Loucy (cell line): ENCODE measurements around the gene AP1M1.
"Not testable (repeated sequence)": the region's sequence is repeated elsewhere in the genome, so short reads cannot be mapped to it uniquely, and the experiment has no call there.

Experiments used
- CTCF ChIP-seq: fragments of 200-600 bp; sonication (generic); conservative IDR thresholded peaks from 2 replicates; pipeline ENCODE4 v1.5.1; 2014; ENCODE audit warnings: mild to moderate bottlenecking, antibody characterized with exemption, low read length
- EZH2phosphoT487 ChIP-seq: fragments of 200-600 bp; IDR thresholded peaks from 2 replicates; pipeline ENCODE4 v1.6.1; 2018; ENCODE audit warnings: antibody characterized with exemption, mild to moderate bottlenecking, moderate library complexity, borderline replicate concordance

DNA sequence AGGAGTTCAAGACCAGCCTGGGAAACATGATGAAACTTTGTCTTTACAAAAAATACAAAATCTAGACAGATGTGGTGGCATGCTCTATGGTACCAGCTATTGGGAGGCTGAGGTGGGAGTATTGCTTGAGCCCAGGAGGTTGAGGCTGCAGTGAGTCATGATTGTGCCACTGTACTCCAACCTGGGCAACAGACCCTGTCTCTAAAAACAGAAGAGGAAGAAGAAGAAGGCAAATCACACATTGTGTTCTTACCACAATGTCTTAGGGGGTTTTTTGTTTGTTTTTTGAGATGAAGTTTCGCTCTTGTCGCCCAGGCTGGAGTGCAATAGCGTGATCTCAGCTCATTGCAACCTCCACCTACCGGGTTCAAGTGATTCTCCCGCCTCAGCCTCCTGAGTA is 18.8 kb upstream of the AP1M1 start:
- not testable (repeated sequence) for TF ChIP-seq CTCF, EZH2phosphoT487
